ENCODE data around the gene CD247. TPM values are rescaled to one million over a fixed set of nuclear protein-coding genes. Genes with fewer than 3 reads are reported as not detected.

CD247 gene
- total RNA-seq = under 1 TPM in 2 of 4 donors, not detected in 2; 0.30 to 0.76 TPM

- Histone ChIP-seq H3K9me3 (no peaks in the 10 kb centered on the region), H3K27me3 (peaks cover 7% of the 10 kb centered on the region), H3K27ac (no peak within 1 kb of the TSS), H3K4me3 (peak within 1 kb of the TSS; percentile 20), H3K36me3 (no peaks in the 10 kb centered on the region), H3K4me1 (no peaks in the 10 kb centered on the region)
- no peak for DNase-seq (ENCODE audit: low spot score in 2 of 2)
- WGBS = 83% methylated on average over 14 of the region's 14 CpGs
- TF ChIP-seq EP300 (IDR thresholded peaks at IDR 0.05) (no peak), CTCF (IDR thresholded peaks at IDR 0.05) (no peak), POLR2A (IDR thresholded peaks at IDR 0.05) (no peak), POLR2AphosphoS5 (IDR thresholded peaks at IDR 0.05) (no peak)
Observed at GRCh38 chr1:167518331-167518700, at the start of gene CD247. TSS of gene CD247 (minus strand) at chr1:167518529. CDS start at chr1:167518465, 64 bp downstream.

GRCh38 chr1:167567663-167568062 lies 49.3 kb upstream of the CD247 start:
- Histone ChIP-seq H3K27ac (no peak overlapping the region), H3K4me1 (no peaks in the 10 kb centered on the region), H3K4me3 (no peak overlapping the region), H3K9me3 (no peaks in the 10 kb centered on the region), H3K27me3 (no peaks in the 10 kb centered on the region), H3K36me3 (no peaks in the 10 kb centered on the region)
- TF ChIP-seq EP300 (IDR thresholded peaks at IDR 0.05) (no peak), CTCF (IDR thresholded peaks at IDR 0.05) (no peak), POLR2A (IDR thresholded peaks at IDR 0.05) (no peak), POLR2AphosphoS5 (IDR thresholded peaks at IDR 0.05) (no peak)
- 76% methylated on average over 5 of the region's 5 CpGs for WGBS
- DNase-seq (ENCODE audit: low spot score in 2 of 2) = no peak

GRCh38 chr1:167566766-167567165 lies 48.4 kb upstream of the CD247 start:
- no peak for DNase-seq (ENCODE audit: low spot score in 2 of 2)
- H3K36me3 ChIP-seq = no peaks in the 10 kb centered on the region
- no peaks in the 10 kb centered on the region for H3K9me3 ChIP-seq
- no peaks in the 10 kb centered on the region for H3K4me1 ChIP-seq
- H3K4me3 ChIP-seq = no peak overlapping the region
- WGBS = 69% methylated on average over 3 of the region's 3 CpGs
- H3K27me3 ChIP-seq = no peaks in the 10 kb centered on the region
- no peak overlapping the region for H3K27ac ChIP-seq
- TF ChIP-seq POLR2A (IDR thresholded peaks at IDR 0.05) = no peak

- Histone ChIP-seq H3K9me3 (no peaks in the 10 kb centered on the region), H3K27ac (no peak overlapping the region), H3K4me3 (no peak overlapping the region), H3K36me3 (no peaks in the 10 kb centered on the region), H3K4me1 (no peaks in the 10 kb centered on the region), H3K27me3 (no peaks in the 10 kb centered on the region)
- DNase-seq (ENCODE audit: low spot score in 2 of 2) = no peak
- WGBS = 81% methylated on average over 5 of the region's 5 CpGs
- no peak for TF ChIP-seq POLR2AphosphoS5 (IDR thresholded peaks at IDR 0.05)
- no peak for TF ChIP-seq POLR2A (IDR thresholded peaks at IDR 0.05)
- no peak for TF ChIP-seq CTCF (IDR thresholded peaks at IDR 0.05)
- no peak for TF ChIP-seq EP300 (IDR thresholded peaks at IDR 0.05)
Observed at GRCh38 chr1:167565922-167566321, 47.6 kb upstream of the CD247 start.

GRCh38 chr1:167564612-167565270 lies 46.4 kb upstream of the CD247 start:
- H3K27ac ChIP-seq = no peak overlapping the region
- no peak overlapping the region for H3K4me3 ChIP-seq
- no peak for TF ChIP-seq EP300 (IDR thresholded peaks at IDR 0.05)
- TF ChIP-seq CTCF (IDR thresholded peaks at IDR 0.05) = no peak
- no peak for TF ChIP-seq POLR2A (IDR thresholded peaks at IDR 0.05)
- TF ChIP-seq POLR2AphosphoS5 (IDR thresholded peaks at IDR 0.05) = no peak
- no peaks in the 10 kb centered on the region for H3K9me3 ChIP-seq
- no peaks in the 10 kb centered on the region for H3K4me1 ChIP-seq
- 73% methylated on average over 5 of the region's 5 CpGs for WGBS
- H3K36me3 ChIP-seq = no peaks in the 10 kb centered on the region
- DNase-seq (ENCODE audit: low spot score in 2 of 2) = no peak
- H3K27me3 ChIP-seq = no peaks in the 10 kb centered on the region

Data from suprapubic skin (tissue), 4 donors.